Measurements from ENCODE around the gene SF1.

SF1 gene

GRCh38 chr11:64801158-64801464, 22.8 kb upstream of the SF1 start:
- DNase-seq = no peak

DNA sequence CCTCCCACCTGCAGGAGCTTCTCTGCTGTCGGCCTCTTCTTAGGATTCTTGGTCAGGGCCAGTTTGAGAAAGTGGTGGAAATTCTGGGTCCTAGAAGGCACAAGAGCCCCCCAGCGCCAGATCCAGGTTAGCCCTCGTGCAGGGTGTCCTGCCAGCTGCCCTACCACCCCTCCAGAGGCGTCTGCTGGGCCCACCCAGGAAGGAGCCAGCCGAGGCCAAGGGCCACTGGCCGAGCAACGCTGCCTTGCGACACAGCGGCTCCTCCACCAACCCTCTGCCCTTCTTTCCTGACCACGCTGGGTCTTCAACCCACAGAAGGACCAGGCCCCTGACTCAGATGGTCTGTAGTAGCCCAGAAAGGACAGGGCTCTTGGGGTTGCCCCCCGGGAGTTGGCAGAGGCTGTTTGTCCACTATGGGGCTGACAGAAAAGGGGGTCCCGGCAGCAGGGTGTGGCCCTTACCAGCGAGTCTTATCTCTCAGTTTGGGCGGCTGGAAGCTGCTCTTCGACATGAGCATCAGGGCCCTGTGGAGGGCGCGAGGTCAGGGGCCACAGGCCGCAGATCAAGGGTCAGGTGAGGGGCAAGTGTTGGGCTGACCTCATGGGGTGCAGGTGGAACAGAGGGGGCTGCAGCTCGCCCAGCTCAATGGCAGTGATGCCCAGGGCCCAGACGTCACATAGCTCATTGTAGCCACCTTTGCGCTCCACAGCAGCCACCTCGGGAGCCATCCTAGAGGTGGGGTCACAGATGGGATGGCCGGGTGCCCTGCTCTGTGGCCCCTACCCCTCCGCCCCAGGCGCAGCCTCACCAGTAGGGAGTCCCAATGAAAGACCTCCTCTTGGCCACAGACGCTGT, 22.2 kb upstream of the SF1 start:
- no peak for DNase-seq

- no peak for DNase-seq
Observed at GRCh38 chr11:64799623-64800302, 21.4 kb upstream of the SF1 start.

DNA sequence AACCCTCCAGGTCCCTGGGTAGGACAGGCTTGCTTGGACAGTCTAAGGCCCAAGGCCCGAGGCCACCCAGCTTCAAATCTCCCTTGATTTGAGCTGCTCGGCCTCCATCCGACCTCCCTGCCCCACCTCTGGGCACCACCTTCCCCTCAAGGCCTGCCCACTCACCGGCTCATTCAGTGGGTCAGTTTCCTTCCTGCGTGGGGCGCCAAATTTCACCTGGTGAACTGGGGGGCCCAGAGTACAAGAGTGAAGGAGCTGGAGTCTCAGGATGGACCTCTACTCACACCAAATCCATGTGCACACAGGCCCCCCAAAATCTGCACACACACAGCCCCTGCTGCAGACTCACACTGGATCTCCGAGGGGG, 20.9 kb upstream of the SF1 start:
- no peak for DNase-seq

- no peak for DNase-seq
Observed at GRCh38 chr11:64796757-64797541, 18.6 kb upstream of the SF1 start.

- no peak for DNase-seq
Observed at GRCh38 chr11:64796047-64796756, 17.9 kb upstream of the SF1 start.

GRCh38 chr11:64794526-64794925, 16.2 kb upstream of the SF1 start:
- no peak for DNase-seq

GRCh38 chr11:64793271-64794160, 15.2 kb upstream of the SF1 start:
- DNase-seq = no peak

DNA sequence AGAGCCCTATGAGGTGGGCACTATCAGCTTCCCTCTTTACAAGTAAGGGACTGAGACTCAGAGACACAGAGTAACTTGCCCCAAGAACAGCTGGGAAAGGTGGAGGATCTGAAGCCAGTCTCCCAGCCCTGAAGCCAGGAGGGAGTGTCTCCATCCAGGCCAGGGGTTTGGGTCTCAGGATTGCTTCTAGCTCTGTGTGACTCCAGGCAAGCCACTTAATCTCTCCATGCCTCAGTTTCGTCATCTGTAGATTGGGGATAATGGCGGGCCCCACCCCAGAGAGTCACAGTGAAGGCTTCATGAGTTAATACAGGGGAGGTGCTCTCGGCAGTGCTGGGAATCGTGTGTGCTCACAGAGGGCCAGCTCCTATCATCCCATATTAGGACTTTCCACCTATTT, 14.1 kb upstream of the SF1 start:
- DNase-seq = no peak

GRCh38 chr11:64791781-64792291, 13.5 kb upstream of the SF1 start:
- DNase-seq = no peak

- DNase-seq = no peak
Observed at GRCh38 chr11:64790205-64791095, 12.1 kb upstream of the SF1 start.

DNA sequence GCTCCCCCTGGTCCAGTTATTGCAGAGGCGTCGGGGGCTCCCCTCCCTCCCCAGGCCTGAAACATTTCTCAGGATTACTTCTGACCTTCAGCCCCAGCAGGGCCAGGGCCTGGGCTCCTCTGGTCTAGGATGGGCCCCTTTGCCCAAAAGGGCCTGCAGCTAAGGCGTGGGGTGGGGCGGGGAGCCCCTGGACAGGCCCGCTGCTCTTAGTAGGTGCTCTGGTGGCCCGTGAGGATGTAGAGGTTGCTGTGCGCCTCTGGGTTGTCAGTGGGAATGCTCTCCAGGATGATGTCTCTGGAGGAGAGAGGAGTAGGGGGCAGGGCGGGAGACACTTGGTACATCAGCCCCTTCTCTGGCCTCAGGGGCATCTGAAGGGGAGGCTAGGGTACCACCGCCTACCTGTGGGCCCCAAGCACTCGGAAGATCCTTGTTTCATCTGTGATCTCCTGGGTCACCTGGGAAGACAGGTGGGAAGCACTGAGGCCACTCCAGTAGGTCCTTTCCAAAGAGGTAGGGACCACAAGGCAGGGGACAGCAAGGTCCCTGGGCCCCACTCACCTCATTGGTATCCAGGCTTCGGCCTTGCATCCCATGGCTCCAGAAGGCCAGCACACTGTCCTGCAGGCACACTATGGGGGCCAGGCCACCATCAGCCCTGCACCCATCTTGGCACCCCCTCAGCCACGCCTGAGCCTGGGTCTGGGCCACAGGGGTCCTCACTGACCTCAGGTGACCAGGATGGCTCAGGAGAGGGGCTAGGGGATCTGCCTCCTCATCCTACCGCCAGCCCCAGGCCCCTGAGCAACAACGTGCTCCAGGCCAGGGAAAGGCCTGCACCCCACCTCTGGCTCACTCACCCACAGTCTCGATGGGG, 11.2 kb upstream of the SF1 start:
- no peak for DNase-seq

DNA sequence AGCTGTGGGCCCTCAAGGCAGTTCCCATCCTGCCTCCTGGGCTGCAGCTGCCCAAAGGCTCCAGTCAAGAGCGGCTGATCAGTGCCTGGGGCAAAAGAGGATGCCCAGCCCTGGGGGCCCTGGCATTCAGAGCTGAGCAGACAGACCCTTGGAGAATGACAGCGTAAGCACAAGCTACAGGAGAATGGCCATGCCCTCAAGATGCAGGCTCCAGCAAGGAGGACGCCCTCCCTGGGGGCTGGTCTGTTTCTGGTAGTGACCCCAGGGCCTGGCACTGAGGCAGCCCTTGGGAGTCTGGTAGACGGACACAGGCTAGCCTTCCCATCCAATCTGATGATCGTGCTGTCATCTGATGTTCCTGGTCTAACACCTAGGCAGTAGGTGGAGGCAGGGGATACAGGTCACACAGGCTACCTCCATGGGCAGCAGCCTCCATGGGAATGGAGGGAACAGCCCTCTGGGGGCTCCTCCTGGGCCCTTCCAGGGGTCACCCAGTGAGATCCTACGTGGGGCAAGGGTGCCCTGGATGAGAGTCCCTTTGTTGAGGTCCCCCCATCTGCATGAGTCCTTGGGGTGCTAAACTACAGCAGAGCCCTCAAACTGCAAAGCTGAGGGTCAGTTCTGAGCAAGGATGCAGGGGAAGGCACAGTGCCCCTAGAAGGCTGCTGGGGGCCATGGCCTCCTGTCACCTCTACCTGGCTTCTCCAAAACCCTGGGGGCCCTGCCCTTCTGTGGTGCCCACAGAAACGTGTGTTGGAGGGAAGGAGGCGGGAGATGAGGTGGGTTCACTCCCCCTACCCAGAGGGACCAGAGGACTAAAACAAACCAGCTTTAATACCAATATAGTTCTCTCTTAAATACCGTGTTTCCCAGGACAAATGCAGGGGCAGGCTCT, 10.2 kb upstream of the SF1 start:
- no peak for DNase-seq

- no peak for DNase-seq
Observed at GRCh38 chr11:64787526-64788320, 9.4 kb upstream of the SF1 start.

DNA sequence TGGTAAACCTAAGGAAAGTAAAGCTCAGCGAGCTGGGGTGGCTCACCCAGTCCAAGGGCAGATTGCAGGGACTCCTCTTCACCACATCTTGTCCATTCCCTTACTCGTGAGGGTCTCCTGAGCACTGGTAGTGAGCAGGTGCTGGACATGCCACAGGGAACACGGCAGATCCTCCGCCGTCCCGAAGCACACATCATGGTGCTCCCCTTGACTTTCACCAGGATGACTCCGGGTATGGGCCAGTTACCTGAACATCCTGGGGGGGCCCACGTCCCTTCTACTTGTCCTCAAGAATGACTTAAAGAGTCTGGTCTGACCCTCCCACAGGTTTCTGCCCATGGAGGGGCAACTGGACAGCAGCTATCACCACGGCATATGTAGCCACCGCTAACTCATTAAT, 8.0 kb upstream of the SF1 start:
- DNase-seq = no peak

GRCh38 chr11:64784813-64785581, 6.7 kb upstream of the SF1 start:
- no peak for DNase-seq

DNA sequence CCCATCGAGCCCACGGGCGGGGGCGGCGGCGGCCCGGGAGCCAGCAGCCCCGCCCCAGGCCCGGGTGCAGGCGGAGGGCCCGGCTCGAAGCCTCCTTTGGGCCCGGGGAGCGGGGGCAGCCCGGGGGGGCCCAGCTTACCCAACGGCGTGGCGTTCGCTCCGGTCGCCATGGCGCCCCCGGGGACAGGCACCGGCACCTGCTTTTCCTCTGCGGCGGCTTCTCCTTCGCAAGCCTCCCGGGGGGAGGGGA, 194 bp downstream of the SF1 start:
- DNase-seq = no peak

Data from cerebellar nuclear complex (tissue), 1 donor.